NOMO-1 (cell line): ENCODE results near the gene CDH16.
A peak's percentile ranks its signal among the peaks of the same experiment; 100 is the strongest.
"Not testable (repeated sequence)": the region's sequence is repeated elsewhere in the genome, so short reads cannot be mapped to it uniquely, and the experiment has no call there.

Experiments used
- DNase-seq, 2 experiments: peaks; one replicate each; lab custom pipeline; 2025; ENCODE audit not compliant: unreplicated experiment in 2 of 2; lab: John Stamatoyannopoulos, UW

CDH16 gene

DNA sequence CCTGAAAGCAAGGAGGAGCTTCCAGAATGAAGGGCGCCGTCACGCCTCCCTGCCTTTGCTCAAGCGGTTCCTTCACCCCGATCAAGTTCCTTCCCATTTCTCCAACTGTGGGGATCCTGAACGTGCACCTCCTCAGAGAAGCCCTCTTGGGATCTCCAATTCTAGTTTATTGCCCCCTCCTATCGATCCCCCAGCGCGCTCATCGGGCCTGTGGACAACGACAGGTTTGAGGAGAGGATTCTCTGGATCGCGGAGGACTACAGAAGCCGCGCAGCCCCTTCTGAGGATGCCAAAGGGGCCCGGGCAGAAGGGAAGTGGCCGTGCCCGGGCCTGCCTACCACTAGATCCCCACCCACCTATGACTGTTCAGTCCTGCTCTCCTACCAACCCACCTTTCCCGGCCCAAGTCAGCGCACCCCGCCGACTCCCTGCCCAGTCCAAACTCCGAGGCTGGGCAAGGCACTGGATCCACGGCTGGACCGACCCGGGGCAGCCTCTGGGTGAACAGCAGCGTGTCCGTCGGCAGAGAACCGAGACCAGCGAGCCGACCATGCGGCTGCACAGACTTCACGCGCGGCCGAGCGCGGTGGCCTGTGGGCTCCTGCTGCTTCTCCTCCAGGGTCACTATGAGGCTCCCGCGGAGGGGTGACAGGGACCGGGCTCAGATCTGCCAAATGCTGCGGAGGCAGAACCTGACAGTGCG, 29.6 kb upstream of the CDH16 start:
- DNase-seq, result no peak

DNA sequence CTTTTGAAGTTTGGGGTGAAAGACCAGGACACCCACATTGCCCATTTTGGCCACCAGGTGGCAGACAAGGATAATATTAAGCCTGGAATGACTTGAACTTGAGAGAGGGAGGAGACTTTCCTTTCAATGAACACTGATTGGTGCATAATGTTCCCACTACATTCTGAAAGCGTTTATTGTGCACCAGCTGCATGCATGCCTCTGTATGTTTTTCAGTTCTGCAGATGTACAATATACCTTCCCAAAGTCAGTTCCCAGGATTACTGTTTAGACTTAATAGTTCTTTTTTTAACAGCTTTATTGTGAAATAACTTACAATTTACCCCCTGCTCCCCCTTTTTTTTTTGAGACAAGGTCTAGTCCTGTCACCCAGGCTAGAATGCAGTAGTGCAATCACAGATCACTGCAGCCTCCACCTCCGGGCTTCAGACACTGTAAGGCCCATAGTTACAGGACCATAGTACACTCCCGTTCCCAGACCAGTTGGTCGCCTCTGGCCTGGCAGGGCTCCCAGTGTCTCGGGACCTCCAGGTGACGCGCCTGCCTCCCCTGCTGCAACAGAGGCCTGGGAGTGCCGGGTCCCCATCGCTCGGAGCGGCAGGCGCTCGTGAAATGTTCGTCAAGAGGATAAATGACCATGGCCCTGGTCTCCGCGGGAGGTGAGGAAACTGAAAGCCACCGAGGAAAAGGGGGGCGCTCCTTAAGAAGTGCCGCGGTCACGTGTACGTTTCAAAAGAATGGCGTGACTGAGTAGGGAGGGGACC, 28.8 kb upstream of the CDH16 start:
- peak; percentile 47 to 82 for DNase-seq

DNA sequence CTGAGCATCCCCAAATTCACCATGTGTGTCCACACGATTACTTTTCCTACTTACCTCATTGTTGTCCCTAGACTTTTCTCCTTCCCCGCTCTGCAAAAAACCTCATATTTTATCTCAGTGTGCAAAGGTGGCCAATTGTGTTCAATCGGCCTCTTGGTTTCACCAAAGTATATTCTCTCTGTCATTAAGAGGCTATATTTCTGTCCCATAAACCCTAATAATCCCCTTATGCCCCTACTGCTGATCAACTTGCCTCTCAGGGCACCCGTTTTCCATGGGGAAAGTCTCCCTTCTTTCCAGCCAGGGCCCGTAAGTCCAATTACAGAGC, 28.3 kb upstream of the CDH16 start:
- no peak for DNase-seq

GRCh38 chr16:66946541-66946940, 27.9 kb upstream of the CDH16 start:
- DNase-seq, result no peak

DNA sequence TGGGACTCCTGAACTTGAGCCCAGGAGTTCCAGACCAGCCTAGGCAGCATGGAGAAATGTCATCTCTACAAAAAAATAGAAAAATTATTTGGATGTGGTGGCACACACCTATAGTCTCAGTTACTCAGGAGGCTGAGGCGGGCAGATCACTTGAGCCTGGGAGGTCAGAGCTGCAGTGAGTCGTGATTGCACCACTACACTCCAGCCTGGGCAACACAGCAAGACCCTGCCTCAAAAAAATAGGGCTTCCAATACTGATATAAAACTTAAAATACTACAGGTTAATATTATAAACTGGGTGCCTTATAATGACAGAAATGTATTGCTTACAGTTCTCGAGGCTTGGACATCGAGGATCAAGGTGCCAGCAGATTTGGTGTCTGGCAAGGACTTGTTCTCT, 27.3 kb upstream of the CDH16 start:
- no peak for DNase-seq

- not testable (repeated sequence) for DNase-seq
These were observed 26.3 kb upstream of the CDH16 start for GRCh38 chr16:66944971-66945370.

- DNase-seq, result no peak
These were observed 25.4 kb upstream of the CDH16 start for GRCh38 chr16:66944054-66944441.

- no peak for DNase-seq
These were observed 24.9 kb upstream of the CDH16 start for GRCh38 chr16:66943426-66944053.

DNA sequence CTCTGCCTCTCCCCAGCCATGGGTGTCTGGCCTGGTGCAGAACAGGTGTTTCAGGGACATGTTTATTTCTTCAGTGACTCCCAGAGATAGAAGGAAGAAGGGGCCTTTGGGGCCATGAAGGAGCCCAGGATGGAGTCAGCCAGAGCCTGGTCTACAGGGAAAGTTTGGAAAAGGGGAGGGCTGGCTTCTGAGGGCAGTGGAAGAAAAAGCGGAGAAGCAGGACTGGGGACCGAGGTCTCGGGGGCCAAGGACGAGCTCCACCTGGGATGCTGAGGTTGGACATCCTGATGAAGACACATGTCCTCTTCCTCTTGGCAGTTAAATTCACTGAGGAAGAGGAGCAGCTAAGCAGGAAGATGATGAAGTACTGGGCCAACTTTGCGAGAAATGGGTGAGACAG, 24.3 kb upstream of the CDH16 start:
- no peak for DNase-seq

GRCh38 chr16:66940236-66940635, 21.6 kb upstream of the CDH16 start:
- DNase-seq, result no peak

- DNase-seq, result no peak
These were observed 20.7 kb upstream of the CDH16 start for GRCh38 chr16:66939366-66939765.

DNA sequence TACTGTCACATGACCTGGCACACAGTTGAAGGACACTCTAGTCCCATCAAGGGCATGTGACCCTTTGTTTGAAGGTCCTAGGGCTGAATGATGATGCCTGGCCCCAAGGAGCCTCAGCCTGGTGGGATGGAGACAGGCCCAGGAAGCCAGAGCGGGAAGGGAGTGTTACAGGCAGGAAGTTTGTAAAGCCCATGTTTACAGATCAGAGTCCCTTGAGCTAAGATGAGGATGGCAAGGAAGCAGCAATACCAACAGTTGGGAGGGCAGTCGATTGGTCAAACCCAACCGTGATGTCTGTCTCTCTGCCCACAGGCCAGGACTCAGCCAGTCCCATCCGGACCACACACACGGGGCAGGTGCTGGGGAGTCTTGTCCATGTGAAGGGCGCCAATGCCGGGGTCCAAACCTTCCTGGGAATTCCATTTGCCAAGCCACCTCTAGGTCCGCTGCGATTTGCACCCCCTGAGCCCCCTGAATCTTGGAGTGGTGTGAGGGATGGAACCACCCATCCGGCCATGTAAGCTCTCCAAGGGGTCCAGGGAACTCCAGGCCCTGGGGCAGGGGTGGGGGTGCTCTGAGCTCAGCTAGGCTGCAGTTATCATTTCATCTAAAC, 19.1 kb upstream of the CDH16 start:
- DNase-seq, result no peak

- no peak for DNase-seq
These were observed 18.3 kb upstream of the CDH16 start for GRCh38 chr16:66936889-66937554.

- no peak for DNase-seq
These were observed 17.8 kb upstream of the CDH16 start for GRCh38 chr16:66936462-66936861.

- no peak for DNase-seq
These were observed 16.8 kb upstream of the CDH16 start, which contains the start of gene CES2 for GRCh38 chr16:66935314-66936011. Gene CES2 (plus strand): TSS chr16:66935516. CDS start chr16:66935636, 120 bp downstream.

DNA sequence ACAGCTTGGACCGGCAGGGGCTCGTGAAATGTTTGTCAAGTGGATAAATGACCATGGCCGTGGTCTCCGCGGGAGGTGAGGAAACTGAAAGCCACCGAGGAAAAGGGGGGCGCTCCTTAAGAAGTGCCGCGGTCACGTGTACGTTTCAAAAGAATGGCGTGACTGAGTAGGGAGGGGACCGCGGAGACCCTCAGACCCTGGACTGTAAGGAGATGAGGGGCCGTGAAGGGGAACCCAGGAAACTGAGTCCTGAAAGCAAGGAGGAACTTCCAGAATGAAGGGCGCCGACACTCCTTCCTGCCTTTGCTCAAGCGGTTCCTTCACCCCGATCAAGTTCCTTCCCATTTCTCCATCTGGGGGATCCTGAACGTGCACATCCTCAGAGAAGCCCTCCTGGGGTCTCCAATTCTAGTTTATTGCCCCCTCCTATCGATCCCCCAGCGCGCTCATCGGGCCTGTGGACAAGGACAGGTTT, 16.2 kb upstream of the CDH16 start:
- not testable (repeated sequence) for DNase-seq

- DNase-seq, result peak; percentile 69 to 70
These were observed 15.6 kb upstream of the CDH16 start, which contains the start of gene CIAO2B for GRCh38 chr16:66934138-66934838. Gene CIAO2B (minus strand): TSS chr16:66934402. CDS start chr16:66934364, 38 bp downstream.

GRCh38 chr16:66933776-66934137, 15.1 kb upstream of the CDH16 start:
- DNase-seq, result no peak

DNA sequence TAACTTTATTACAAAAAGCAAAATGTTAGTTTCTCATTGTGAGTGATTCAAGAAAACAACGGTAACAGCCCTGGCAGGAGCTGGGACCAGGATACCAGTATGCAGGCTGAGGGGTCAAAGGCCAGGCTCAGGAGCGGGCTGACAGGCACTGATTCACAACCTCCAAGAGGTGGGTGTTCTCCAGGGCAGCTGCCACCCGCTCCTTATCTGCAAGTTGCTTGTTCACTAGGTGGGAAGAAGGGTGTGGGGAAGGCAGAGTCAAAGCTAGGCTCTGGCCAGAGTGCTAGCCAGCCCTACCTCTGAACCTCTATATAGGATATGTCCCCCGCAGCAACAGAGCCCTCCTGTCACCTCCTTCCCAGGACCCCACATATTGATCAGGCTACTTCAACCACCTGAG, 13.4 kb upstream of the CDH16 start:
- no peak for DNase-seq

DNA sequence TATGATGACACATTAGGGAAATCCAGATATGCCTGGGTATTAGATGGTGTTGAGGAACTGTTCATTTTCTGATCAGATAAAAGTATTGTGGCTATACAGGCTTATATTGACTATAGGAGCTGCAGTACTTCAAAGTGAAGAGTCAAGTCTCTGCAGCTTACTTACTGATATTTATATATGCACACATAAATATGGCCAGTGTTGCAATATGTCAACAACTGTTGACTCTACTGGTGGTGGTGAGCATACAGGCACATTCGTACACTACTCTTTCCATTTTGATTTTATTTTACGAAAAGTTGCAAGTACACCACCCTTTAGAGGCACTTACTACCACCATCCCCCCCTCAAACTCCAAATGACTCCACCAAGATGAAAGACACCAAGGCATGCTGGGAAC, 13.0 kb upstream of the CDH16 start:
- DNase-seq, result no peak
